K562 (cell line): ENCODE measurements around the gene SCAMP5. TPM values are rescaled to one million over a fixed set of nuclear protein-coding genes. Genes with fewer than 3 reads are reported as not detected.
A peak's percentile ranks its signal among the peaks of the same experiment; 100 is the strongest.

Experiments
- RNF2 ChIP-seq: sonication (generic); IDR thresholded peaks from 2 replicates; pipeline ENCODE4 v1.6.1; 2016
- polyA plus RNA-seq, 8 experiments: library from polyadenylated mRNA; depleted of rRNA in 4 of 8; stranded (reverse) in 5 of 8; unstranded in 3 of 8; fragments of >200 nt; fragmentation: Nextera tagmentation in 2 of 8; fragmentation: Illumina TruSeq in 1 of 8; extraction: Ambion mirVana in 2 of 8; extraction: Trizol in 1 of 8; gene quantifications; 2 replicates each; pipeline versions ENCODE4 v1.2.1 to v1.2.3, GENCODE V29; 2011 to 2014; ENCODE audit warnings: inconsistent platforms in 1 of 8, missing spikeins in 1 of 8
- total RNA-seq, 7 experiments: library from RNA; depleted of rRNA in 6 of 7; stranded (reverse); fragments of >200 nt in 6 of 7; fragmentation: Illumina TruSeq in 2 of 7; extraction: Trizol in 2 of 7; gene quantifications; 2 replicates each; pipeline versions ENCODE4 v1.2.1 to v1.2.3, GENCODE V29; 2011 to 2021; ENCODE audit warnings: low replicate concordance in 1 of 7
- TF ChIP-seq, protein P1 (sequence below): fragments of 250-450 bp; sonication (Bioruptor Pico); IDR thresholded peaks from 2 replicates; pipeline ENCODE4 v1.5.0; 2021
- TF ChIP-seq, protein P2 (sequence below), 2 experiments: IDR thresholded peaks; 2 replicates each; pipeline ENCODE4 v1.6.1; 2012; ENCODE audit warnings: improper control_type of control experiment in 2 of 2, low read depth in 2 of 2, low read length in 2 of 2, borderline replicate concordance in 1 of 2
- TF ChIP-seq, protein P3 (sequence below): fragments of 250-450 bp; sonication (Bioruptor Pico); IDR thresholded peaks from 2 replicates; pipeline ENCODE4 v1.8.0; 2021; ENCODE audit warnings: moderate library complexity, mild to moderate bottlenecking, inconsistent platforms
- TF ChIP-seq, protein P4 (sequence below): fragments of 200-600 bp; sonication (generic); IDR thresholded peaks from one replicate; pipeline ENCODE4 v1.6.1; 2012; ENCODE audit warnings: mild to moderate bottlenecking, low read depth, low read length, inconsistent platforms
- TF ChIP-seq, protein P5 (sequence below), 2 experiments: fragments of 150-350 bp in 1 of 2; IDR thresholded peaks; 2 replicates each; pipeline ENCODE4 v1.6.1; 2012 to 2016; ENCODE audit warnings: low read depth in 2 of 2, low read length in 2 of 2, mild to moderate bottlenecking in 1 of 2, moderate library complexity in 1 of 2

Gene SCAMP5
- total and polyA plus RNA-seq, 9 of the 15 experiments (the other 6 are each of a cell fraction or from before 2014, with no cell fraction given), result 0.09 to 0.29 (median 0.19) TPM; not detected in 5

DNA sequence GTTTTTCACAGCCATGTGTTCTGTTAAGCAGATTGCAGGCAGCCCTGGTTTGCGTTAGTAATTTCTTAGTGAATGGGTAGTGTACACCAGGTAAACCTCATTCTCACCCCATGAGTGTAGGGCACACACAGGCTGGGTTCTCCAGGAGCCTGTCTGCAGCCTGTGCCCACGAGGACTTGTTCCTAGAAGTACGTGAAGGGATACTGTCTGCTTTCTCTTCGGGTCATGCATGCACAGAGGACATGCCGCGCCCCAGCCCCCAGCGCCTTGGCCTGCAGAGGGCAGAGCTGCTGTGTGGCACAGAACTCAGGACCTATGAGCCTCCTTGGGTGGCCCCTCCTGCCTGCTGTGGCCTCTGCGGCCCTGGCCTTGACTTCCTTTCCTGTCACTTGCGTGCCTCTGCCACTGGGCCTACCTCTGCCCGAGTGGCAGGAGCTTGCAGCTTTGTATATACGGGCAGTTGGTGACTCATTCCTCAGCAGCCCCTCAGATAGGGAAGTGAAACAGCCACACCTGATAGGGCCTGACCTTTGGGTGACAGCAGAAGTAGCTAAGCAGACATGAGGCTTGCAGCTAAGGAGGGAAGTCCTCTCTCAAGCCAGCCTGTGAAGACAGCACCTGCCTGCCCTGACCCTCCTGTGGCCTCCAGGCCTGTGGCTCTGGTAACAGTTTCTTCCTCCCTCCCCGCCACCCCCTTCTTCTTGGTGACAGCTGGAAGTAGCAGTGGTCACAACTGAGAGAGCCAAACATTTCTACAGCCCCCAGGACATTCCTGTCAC is 47.6 kb downstream of the SCAMP5 start (continued):
- TF ChIP-seq, protein P1, sequence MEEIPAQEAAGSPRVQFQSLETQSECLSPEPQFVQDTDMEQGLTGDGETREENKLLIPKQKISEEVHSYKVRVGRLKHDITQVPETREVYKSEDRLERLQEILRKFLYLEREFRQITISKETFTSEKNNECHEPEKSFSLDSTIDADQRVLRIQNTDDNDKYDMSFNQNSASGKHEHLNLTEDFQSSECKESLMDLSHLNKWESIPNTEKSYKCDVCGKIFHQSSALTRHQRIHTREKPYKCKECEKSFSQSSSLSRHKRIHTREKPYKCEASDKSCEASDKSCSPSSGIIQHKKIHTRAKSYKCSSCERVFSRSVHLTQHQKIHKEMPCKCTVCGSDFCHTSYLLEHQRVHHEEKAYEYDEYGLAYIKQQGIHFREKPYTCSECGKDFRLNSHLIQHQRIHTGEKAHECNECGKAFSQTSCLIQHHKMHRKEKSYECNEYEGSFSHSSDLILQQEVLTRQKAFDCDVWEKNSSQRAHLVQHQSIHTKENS (CRISPR knock-in tag), result no peak
- TF ChIP-seq, protein P2, sequence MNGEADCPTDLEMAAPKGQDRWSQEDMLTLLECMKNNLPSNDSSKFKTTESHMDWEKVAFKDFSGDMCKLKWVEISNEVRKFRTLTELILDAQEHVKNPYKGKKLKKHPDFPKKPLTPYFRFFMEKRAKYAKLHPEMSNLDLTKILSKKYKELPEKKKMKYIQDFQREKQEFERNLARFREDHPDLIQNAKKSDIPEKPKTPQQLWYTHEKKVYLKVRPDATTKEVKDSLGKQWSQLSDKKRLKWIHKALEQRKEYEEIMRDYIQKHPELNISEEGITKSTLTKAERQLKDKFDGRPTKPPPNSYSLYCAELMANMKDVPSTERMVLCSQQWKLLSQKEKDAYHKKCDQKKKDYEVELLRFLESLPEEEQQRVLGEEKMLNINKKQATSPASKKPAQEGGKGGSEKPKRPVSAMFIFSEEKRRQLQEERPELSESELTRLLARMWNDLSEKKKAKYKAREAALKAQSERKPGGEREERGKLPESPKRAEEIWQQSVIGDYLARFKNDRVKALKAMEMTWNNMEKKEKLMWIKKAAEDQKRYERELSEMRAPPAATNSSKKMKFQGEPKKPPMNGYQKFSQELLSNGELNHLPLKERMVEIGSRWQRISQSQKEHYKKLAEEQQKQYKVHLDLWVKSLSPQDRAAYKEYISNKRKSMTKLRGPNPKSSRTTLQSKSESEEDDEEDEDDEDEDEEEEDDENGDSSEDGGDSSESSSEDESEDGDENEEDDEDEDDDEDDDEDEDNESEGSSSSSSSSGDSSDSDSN (IDR thresholded peaks at IDR 0.05; ENCODE audit: borderline replicate concordance in 1 of 2, low read depth in 2 of 2, low read length in 2 of 2), result no peak
- TF ChIP-seq RNF2, result no peak
- TF ChIP-seq, protein P3, sequence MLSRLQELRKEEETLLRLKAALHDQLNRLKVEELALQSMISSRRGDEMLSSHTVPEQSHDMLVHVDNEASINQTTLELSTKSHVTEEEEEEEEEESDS (CRISPR knock-in tag), result no peak
- TF ChIP-seq, protein P4, sequence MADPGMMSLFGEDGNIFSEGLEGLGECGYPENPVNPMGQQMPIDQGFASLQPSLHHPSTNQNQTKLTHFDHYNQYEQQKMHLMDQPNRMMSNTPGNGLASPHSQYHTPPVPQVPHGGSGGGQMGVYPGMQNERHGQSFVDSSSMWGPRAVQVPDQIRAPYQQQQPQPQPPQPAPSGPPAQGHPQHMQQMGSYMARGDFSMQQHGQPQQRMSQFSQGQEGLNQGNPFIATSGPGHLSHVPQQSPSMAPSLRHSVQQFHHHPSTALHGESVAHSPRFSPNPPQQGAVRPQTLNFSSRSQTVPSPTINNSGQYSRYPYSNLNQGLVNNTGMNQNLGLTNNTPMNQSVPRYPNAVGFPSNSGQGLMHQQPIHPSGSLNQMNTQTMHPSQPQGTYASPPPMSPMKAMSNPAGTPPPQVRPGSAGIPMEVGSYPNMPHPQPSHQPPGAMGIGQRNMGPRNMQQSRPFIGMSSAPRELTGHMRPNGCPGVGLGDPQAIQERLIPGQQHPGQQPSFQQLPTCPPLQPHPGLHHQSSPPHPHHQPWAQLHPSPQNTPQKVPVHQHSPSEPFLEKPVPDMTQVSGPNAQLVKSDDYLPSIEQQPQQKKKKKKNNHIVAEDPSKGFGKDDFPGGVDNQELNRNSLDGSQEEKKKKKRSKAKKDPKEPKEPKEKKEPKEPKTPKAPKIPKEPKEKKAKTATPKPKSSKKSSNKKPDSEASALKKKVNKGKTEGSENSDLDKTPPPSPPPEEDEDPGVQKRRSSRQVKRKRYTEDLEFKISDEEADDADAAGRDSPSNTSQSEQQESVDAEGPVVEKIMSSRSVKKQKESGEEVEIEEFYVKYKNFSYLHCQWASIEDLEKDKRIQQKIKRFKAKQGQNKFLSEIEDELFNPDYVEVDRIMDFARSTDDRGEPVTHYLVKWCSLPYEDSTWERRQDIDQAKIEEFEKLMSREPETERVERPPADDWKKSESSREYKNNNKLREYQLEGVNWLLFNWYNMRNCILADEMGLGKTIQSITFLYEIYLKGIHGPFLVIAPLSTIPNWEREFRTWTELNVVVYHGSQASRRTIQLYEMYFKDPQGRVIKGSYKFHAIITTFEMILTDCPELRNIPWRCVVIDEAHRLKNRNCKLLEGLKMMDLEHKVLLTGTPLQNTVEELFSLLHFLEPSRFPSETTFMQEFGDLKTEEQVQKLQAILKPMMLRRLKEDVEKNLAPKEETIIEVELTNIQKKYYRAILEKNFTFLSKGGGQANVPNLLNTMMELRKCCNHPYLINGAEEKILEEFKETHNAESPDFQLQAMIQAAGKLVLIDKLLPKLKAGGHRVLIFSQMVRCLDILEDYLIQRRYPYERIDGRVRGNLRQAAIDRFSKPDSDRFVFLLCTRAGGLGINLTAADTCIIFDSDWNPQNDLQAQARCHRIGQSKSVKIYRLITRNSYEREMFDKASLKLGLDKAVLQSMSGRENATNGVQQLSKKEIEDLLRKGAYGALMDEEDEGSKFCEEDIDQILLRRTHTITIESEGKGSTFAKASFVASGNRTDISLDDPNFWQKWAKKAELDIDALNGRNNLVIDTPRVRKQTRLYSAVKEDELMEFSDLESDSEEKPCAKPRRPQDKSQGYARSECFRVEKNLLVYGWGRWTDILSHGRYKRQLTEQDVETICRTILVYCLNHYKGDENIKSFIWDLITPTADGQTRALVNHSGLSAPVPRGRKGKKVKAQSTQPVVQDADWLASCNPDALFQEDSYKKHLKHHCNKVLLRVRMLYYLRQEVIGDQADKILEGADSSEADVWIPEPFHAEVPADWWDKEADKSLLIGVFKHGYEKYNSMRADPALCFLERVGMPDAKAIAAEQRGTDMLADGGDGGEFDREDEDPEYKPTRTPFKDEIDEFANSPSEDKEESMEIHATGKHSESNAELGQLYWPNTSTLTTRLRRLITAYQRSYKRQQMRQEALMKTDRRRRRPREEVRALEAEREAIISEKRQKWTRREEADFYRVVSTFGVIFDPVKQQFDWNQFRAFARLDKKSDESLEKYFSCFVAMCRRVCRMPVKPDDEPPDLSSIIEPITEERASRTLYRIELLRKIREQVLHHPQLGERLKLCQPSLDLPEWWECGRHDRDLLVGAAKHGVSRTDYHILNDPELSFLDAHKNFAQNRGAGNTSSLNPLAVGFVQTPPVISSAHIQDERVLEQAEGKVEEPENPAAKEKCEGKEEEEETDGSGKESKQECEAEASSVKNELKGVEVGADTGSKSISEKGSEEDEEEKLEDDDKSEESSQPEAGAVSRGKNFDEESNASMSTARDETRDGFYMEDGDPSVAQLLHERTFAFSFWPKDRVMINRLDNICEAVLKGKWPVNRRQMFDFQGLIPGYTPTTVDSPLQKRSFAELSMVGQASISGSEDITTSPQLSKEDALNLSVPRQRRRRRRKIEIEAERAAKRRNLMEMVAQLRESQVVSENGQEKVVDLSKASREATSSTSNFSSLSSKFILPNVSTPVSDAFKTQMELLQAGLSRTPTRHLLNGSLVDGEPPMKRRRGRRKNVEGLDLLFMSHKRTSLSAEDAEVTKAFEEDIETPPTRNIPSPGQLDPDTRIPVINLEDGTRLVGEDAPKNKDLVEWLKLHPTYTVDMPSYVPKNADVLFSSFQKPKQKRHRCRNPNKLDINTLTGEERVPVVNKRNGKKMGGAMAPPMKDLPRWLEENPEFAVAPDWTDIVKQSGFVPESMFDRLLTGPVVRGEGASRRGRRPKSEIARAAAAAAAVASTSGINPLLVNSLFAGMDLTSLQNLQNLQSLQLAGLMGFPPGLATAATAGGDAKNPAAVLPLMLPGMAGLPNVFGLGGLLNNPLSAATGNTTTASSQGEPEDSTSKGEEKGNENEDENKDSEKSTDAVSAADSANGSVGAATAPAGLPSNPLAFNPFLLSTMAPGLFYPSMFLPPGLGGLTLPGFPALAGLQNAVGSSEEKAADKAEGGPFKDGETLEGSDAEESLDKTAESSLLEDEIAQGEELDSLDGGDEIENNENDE, result no peak
- TF ChIP-seq, protein P5, sequence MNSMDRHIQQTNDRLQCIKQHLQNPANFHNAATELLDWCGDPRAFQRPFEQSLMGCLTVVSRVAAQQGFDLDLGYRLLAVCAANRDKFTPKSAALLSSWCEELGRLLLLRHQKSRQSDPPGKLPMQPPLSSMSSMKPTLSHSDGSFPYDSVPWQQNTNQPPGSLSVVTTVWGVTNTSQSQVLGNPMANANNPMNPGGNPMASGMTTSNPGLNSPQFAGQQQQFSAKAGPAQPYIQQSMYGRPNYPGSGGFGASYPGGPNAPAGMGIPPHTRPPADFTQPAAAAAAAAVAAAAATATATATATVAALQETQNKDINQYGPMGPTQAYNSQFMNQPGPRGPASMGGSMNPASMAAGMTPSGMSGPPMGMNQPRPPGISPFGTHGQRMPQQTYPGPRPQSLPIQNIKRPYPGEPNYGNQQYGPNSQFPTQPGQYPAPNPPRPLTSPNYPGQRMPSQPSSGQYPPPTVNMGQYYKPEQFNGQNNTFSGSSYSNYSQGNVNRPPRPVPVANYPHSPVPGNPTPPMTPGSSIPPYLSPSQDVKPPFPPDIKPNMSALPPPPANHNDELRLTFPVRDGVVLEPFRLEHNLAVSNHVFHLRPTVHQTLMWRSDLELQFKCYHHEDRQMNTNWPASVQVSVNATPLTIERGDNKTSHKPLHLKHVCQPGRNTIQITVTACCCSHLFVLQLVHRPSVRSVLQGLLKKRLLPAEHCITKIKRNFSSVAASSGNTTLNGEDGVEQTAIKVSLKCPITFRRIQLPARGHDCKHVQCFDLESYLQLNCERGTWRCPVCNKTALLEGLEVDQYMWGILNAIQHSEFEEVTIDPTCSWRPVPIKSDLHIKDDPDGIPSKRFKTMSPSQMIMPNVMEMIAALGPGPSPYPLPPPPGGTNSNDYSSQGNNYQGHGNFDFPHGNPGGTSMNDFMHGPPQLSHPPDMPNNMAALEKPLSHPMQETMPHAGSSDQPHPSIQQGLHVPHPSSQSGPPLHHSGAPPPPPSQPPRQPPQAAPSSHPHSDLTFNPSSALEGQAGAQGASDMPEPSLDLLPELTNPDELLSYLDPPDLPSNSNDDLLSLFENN (IDR thresholded peaks at IDR 0.05; ENCODE audit: low read depth in 2 of 2, low read length in 2 of 2), result 0 out of 4 replicates have a peak, but pooled peaks of 1 of the 2 experiments have one; percentile 5
